Erythroblast (primary cell): ENCODE data around the gene BRF1.

ENCODE experiments used
- DNase-seq, 2 experiments: peaks; one replicate each; lab custom pipeline; 2025; lab: John Stamatoyannopoulos, UW
- GATA1 ChIP-seq: IDR thresholded peaks from 2 replicates; pipeline ENCODE4 v1.6.1; 2011; ENCODE audit warnings: low read depth, mild to moderate bottlenecking, control low read depth, low read length, moderate library complexity
- POLR2A ChIP-seq: IDR thresholded peaks from 2 replicates; pipeline ENCODE4 v1.6.1; 2011; ENCODE audit warnings: mild to moderate bottlenecking, low read length

Gene BRF1

GRCh38 chr14:105187935-105188524 is 112.8 kb downstream of the BRF1 start:
- DNase-seq, result no peak
- TF ChIP-seq POLR2A (no peak), GATA1 (no peak)

- DNase-seq, result no peak
- TF ChIP-seq GATA1 (no peak), POLR2A (no peak)
Measured at GRCh38 chr14:105187116-105187515, 113.7 kb downstream of the BRF1 start.

GRCh38 chr14:105185973-105186372 is 114.8 kb downstream of the BRF1 start:
- DNase-seq, result no peak
- TF ChIP-seq GATA1 (no peak), POLR2A (no peak)

DNA sequence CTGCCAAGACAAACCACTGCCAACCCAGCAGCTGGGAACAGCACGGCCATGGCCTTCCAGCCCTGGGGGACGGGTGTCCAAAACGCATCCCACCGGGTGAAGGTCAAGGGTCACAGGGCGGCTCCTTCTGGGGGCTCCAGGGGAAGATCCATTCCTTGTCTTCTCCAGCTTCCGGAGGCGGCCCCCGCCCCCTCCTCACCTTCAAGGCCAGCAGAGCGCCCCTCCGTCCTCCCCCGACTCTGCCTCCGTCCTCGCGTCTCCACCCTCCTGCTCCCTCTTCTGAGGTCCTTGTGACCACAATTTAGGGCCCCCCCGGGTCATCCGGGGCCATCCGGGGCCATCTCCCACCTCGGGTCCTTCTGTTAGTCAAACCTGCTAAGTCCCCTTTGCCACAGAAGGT is 115.8 kb downstream of the BRF1 start:
- no peak for DNase-seq
- TF ChIP-seq GATA1 (no peak), POLR2A (no peak)

- no peak for DNase-seq
- no peak for TF ChIP-seq GATA1
- no peak for TF ChIP-seq POLR2A
Measured at GRCh38 chr14:105184461-105184860, 116.3 kb downstream of the BRF1 start.

GRCh38 chr14:105182296-105183020 is 118.3 kb downstream of the BRF1 start:
- no peak for DNase-seq
- TF ChIP-seq GATA1 (no peak), POLR2A (no peak)

DNA sequence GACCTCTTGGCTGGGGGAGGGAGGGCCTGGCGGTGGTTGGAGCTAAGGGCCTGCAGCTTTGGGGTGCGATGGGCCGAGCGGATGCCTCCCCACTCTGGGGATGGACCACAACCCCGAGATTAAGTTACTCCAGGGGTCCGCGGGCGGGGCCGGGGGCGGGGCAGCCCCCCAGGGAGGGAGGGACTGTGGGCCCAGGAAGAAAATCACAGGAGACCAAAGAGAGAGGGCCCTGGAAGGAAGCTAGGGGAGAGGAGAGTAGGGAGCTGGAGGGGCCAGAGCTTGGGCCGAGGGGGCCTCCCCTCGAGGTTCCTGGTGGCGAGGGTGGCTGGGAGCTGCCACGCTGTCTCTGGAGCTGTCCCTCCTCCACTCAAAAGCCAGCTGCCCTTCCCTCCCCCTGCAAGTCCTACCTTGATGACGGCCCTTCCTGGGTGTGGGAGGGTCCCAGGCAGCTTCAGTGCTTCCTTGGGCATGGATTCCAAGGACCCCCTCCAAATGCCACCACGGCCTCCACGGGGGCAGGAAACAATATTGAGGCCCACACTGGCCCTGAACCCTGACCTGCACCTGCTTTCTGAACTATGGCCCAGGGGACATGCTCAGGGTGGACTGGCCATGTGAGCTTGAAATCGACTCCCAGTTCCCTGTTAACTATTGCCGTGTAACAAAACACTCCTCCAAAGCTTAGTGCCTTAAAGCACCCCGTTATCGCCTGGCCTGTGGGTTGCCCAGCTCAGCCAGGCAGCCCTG is 119.1 kb downstream of the BRF1 start:
- TF ChIP-seq GATA1, result no peak
- no peak for TF ChIP-seq POLR2A
- no peak for DNase-seq

DNA sequence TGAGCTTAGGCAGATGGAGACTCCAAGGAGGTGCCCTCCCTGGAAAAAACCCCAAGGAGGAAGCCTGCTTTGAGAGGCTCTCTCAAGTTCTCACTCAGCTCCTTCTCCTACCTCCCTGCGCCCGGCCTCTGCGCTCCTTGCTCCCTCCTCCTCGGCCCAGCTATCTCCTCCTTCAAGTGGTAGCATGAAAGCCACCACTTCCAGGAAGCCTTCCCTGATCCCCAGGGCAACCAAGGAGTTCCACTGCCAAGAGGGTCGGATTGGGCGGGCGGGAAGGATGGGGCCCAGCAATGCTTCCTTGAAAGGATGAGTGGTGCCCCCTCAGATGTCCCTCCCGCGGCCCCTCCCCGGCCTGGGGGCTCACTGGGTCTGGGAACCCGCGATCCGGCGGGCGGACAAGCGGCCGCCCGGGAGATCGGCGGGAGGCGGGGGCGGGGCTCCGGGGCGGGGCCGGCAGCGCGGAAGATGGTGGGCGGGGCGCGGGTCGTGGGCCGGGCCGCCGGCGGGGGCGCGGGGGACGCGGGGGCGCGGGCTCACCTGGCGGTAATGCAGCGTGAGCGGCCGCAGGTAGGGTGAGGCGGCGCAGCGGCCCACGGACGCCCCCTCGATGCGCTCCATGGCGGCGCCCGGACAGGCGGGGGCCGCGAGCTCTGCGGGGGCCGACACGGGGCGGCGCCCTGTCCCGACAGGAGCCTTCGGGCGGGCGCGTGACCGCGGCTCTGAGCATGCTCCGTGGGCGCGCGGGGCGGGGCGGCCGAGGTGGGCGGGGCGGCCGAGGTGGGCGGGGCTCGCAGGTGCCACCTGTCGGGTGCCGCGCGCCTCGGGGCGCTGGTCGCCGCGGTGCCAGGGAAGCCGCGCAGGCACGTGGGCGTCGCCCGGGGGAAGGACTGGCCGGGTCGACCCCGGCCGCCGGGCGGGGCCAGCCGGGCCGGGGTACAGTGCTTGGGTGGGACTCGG is 119.9 kb downstream of the BRF1 start, which contains the start of gene NUDT14:
Gene NUDT14, minus strand, starts transcription at position 721 of the 957 bp plus-strand sequence. Its CDS starts 103 bp downstream, at position 618.
- TF ChIP-seq GATA1, result no peak
- TF ChIP-seq POLR2A, result no peak
- peak; percentile 67 to 79 for DNase-seq

- no peak for TF ChIP-seq GATA1
- no peak for TF ChIP-seq POLR2A
- no peak for DNase-seq
Measured at GRCh38 chr14:105179191-105179590, 121.6 kb downstream of the BRF1 start.

- DNase-seq, result no peak
- no peak for TF ChIP-seq GATA1
- no peak for TF ChIP-seq POLR2A
Measured at GRCh38 chr14:105178868-105179140, 122.0 kb downstream of the BRF1 start.

- TF ChIP-seq GATA1 (no peak), POLR2A (no peak)
- no peak for DNase-seq
Measured at GRCh38 chr14:105178069-105178867, 122.5 kb downstream of the BRF1 start.

GRCh38 chr14:105177082-105177481 is 123.7 kb downstream of the BRF1 start:
- DNase-seq, result no peak

More at GRCh38 chr14:105177082-105177481, 123.7 kb downstream of the BRF1 start:
- TF ChIP-seq POLR2A (no peak), GATA1 (no peak)
